WERI-Rb-1 (cell line): ENCODE data around the gene SMIM43.
"Not testable (repeated sequence)": the region's sequence is repeated elsewhere in the genome, so short reads cannot be mapped to it uniquely, and the experiment has no call there.

Experiments
- DNase-seq: peaks from one replicate; pipeline ENCODE4 v3.0.0-alpha.2; 2020
- H3K27ac ChIP-seq: fragments of 250-450 bp; sonication (Bioruptor Pico); 2 replicates; pipeline ENCODE4 v1.5.1; 2020; ENCODE audit warnings: mild to moderate bottlenecking, moderate library complexity
- H3K27me3 ChIP-seq: fragments of 250-450 bp; sonication (Bioruptor Pico); 2 replicates; pipeline ENCODE4 v1.5.1; 2021; ENCODE audit warnings: mild to moderate bottlenecking, low read depth, moderate library complexity; ENCODE audit not compliant: insufficient read depth, severe bottlenecking
- H3K36me3 ChIP-seq: fragments of 250-450 bp; sonication (Bioruptor Pico); 2 replicates; pipeline ENCODE4 v1.5.1; 2020; ENCODE audit warnings: mild to moderate bottlenecking, moderate library complexity
- H3K4me3 ChIP-seq: 2 replicates; pipeline ENCODE4 v1.5.1; 2011; ENCODE audit warnings: low read depth, mild to moderate bottlenecking, control low read depth, low read length
- H3K9me3 ChIP-seq: fragments of 250-450 bp; sonication (Bioruptor Pico); 2 replicates; pipeline ENCODE4 v1.5.1; 2021; ENCODE audit warnings: mild to moderate bottlenecking, moderate library complexity; ENCODE audit not compliant: severe bottlenecking
- CTCF ChIP-seq: IDR thresholded peaks from 2 replicates; pipeline ENCODE4 v1.5.1; 2011; ENCODE audit warnings: low read depth, mild to moderate bottlenecking, control low read depth, inconsistent platforms, low read length

The SMIM43 gene

GRCh38 chr4:121734571-121734970 lies 30.4 kb downstream of the SMIM43 start:
- no peak for TF ChIP-seq CTCF
- H3K9me3 ChIP-seq = peaks cover 3% of the 10 kb centered on the region
- no peak overlapping the region for H3K4me3 ChIP-seq
- DNase-seq = no peak
- no peak overlapping the region for H3K27ac ChIP-seq
- H3K36me3 ChIP-seq = no peaks in the 10 kb centered on the region
- no peaks in the 10 kb centered on the region for H3K27me3 ChIP-seq

- Histone ChIP-seq H3K36me3 (no peaks in the 10 kb centered on the region), H3K9me3 (peaks cover 3% of the 10 kb centered on the region), H3K4me3 (no peak overlapping the region), H3K27me3 (no peaks in the 10 kb centered on the region), H3K27ac (no peak overlapping the region)
- no peak for TF ChIP-seq CTCF
- no peak for DNase-seq
These were observed 31.0 kb downstream of the SMIM43 start for GRCh38 chr4:121733942-121734341.

- H3K36me3 ChIP-seq, H3K9me3 ChIP-seq, H3K27me3 ChIP-seq, H3K4me3 ChIP-seq, H3K27ac ChIP-seq, DNase-seq: not testable (repeated sequence)
These were observed 35.2 kb downstream of the SMIM43 start for GRCh38 chr4:121729753-121730152.

GRCh38 chr4:121728798-121729226 lies 36.2 kb downstream of the SMIM43 start:
- Histone ChIP-seq H3K9me3 (peaks cover 3% of the 10 kb centered on the region), H3K4me3 (no peak overlapping the region), H3K27me3 (no peaks in the 10 kb centered on the region), H3K36me3 (no peaks in the 10 kb centered on the region), H3K27ac (no peak overlapping the region)
- DNase-seq = no peak
- no peak for TF ChIP-seq CTCF

GRCh38 chr4:121728066-121728465 lies 36.9 kb downstream of the SMIM43 start:
- DNase-seq = no peak
- peaks cover 3% of the 10 kb centered on the region for H3K9me3 ChIP-seq
- TF ChIP-seq CTCF = no peak
- no peaks in the 10 kb centered on the region for H3K27me3 ChIP-seq
- no peak overlapping the region for H3K4me3 ChIP-seq
- no peaks in the 10 kb centered on the region for H3K36me3 ChIP-seq
- H3K27ac ChIP-seq = no peak overlapping the region

GRCh38 chr4:121726642-121727268 lies 38.2 kb downstream of the SMIM43 start:
- Histone ChIP-seq H3K9me3 (peaks cover 3% of the 10 kb centered on the region), H3K4me3 (no peak overlapping the region), H3K36me3 (no peaks in the 10 kb centered on the region), H3K27ac (no peak overlapping the region), H3K27me3 (no peaks in the 10 kb centered on the region)
- DNase-seq = peak; percentile 12
- peak; percentile 64 for TF ChIP-seq CTCF
